ENCODE measurements around the gene TGFBR3. TPM values are rescaled to one million over a fixed set of nuclear protein-coding genes. Genes with fewer than 3 reads are reported as not detected.

The TGFBR3 gene
- total RNA-seq, 1 donor = 118 TPM

DNA sequence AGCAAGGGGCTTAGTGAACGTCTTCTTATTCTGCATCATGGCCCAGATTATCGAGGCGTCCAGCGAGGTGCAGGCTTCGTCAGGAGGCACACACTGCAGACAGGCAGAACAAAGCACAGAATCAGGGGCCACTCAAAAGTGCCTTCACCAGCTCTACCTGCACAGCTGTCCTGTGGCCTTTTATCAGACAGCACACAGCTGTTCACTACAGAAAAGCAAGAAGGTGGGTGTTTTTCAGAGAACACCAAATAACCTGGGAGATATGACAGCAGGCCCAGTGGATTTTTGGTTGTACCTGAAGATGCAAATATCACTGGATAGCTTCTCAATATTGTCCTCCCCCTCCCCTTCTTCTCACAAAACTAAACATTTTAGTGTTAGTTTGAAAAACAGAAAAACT, 177.3 kb downstream of the TGFBR3 start:
- H3K4me3 ChIP-seq (ENCODE audit: low read depth, low read length) = no peak overlapping the region
- no peak for TF ChIP-seq CTCF (IDR thresholded peaks at IDR 0.05; ENCODE audit: insufficient read depth, low read length)
- no peak for DNase-seq (ENCODE audit: low read depth)

DNA sequence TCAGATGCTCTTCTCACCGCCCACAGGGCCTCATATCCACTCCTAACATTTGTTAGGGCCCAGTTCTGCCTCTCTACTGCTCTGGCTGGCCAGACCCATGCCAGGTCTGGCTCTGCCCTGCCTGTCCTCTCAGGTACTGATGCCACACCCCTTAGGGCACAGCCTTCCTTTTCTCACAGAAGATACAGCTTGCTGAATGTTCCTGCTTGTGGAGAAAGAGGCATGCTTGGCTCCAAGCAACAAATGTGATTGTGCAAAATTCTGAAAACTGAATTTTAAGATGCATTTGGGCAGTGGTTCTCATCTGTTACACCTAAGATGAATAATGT, 178.1 kb downstream of the TGFBR3 start:
- no peak for DNase-seq (ENCODE audit: low read depth)
- no peak overlapping the region for H3K4me3 ChIP-seq (ENCODE audit: low read depth, low read length)
- no peak for TF ChIP-seq CTCF (IDR thresholded peaks at IDR 0.05; ENCODE audit: insufficient read depth, low read length)

- TF ChIP-seq CTCF (IDR thresholded peaks at IDR 0.05; ENCODE audit: insufficient read depth, low read length) = no peak
- DNase-seq (ENCODE audit: low read depth) = no peak
Observed at GRCh38 chr1:91707114-91707889, 178.6 kb downstream of the TGFBR3 start.

GRCh38 chr1:91706140-91706957, 179.6 kb downstream of the TGFBR3 start:
- no peak overlapping the region for H3K4me3 ChIP-seq (ENCODE audit: low read depth, low read length)
- TF ChIP-seq CTCF (IDR thresholded peaks at IDR 0.05; ENCODE audit: insufficient read depth, low read length) = no peak
- DNase-seq (ENCODE audit: low read depth) = no peak

More at GRCh38 chr1:91707114-91707889, 178.6 kb downstream of the TGFBR3 start:
- H3K4me3 ChIP-seq (ENCODE audit: low read depth, low read length) = no peak overlapping the region

DNA sequence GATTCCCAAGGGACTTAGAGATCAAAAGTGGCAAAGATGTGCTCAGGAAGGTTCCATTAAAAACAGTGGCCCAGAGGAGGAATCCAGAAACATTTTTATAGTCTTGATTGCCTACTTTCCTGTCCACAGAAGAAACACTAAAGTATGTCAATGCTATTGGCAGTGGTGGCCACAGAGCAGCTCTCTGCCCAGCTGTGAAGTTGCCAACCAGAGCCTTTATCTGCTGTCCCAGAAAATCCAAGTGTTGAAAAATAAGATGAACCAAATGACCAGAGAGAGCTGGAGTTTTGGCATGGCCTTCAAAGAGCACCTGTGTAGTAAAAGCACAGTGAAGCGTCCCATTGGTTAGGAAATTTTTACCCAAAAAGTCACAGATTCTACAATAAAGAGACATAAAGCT, 181.2 kb downstream of the TGFBR3 start:
- H3K4me3 ChIP-seq (ENCODE audit: low read depth, low read length) = no peak overlapping the region
- no peak for DNase-seq (ENCODE audit: low read depth)
- TF ChIP-seq CTCF (IDR thresholded peaks at IDR 0.05; ENCODE audit: insufficient read depth, low read length) = no peak

DNA sequence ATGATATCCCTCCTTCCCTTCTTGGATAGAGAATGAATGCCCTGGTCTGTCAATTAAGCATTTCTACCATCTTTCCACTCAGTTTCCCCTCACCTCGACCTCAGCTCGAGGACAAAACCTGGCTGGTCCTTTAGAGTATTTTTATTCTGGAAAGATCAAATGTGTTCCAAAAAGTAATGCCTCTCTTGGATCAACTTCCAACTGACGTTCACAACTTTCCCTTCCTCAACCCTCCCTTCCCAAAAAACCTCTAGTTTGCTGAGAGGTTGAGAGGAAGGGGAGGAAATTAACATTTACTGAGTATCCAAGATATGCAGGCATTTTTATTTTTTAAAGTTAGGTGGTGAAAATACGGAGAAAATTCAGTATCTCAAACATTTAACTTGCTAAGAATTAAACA, 182.9 kb downstream of the TGFBR3 start:
- no peak for TF ChIP-seq CTCF (IDR thresholded peaks at IDR 0.05; ENCODE audit: insufficient read depth, low read length)
- no peak for DNase-seq (ENCODE audit: low read depth)
- H3K4me3 ChIP-seq (ENCODE audit: low read depth, low read length) = no peak overlapping the region
